Caco-2 (cell line): Measurements from ENCODE around the gene TDRD5. TPM values are rescaled to one million over a fixed set of nuclear protein-coding genes. Genes with fewer than 3 reads are reported as not detected.
"Not testable (repeated sequence)": the region's sequence is repeated elsewhere in the genome, so short reads cannot be mapped to it uniquely, and the experiment has no call there.

Source experiments
- BruUV-seq: library from RNA; stranded (reverse); fragments of 400-500 nt; replicated peaks from 2 replicates; lab custom pipeline; 2021; lab: Mats Ljungman, UMichigan
- CTCF ChIA-PET: fragments of 300-600 bp; sonication (Branson Sonifier 250); formaldehyde crosslinking; loops from one replicate; lab custom pipeline; 2022; ENCODE audit warnings: antibody characterized with exemption; lab: Charles Lee
- POLR2A ChIA-PET: fragments of 300-600 bp; sonication (Branson Sonifier 250); formaldehyde crosslinking; loops from one replicate; lab custom pipeline; 2022; ENCODE audit warnings: antibody characterized with exemption; lab: Charles Lee
- DNase-seq, 2 experiments: peaks; one replicate each; pipeline versions ENCODE4 v3.0.0 to v3.0.0-alpha.2; 2020 to 2022
- H3K27me3 ChIP-seq: replicated peaks from 2 replicates; pipeline ENCODE4 v1.6.0; 2011; ENCODE audit warnings: low read length; ENCODE audit not compliant: control insufficient read depth, insufficient read depth
- H3K36me3 ChIP-seq: 2 replicates; pipeline ENCODE4 v1.5.1; 2011; ENCODE audit warnings: low read length; ENCODE audit not compliant: control insufficient read depth, insufficient read depth
- H3K4me1 ChIP-seq: fragments of 250-450 bp; sonication (Bioruptor Pico); 2 replicates; pipeline ENCODE4 v1.5.1; 2020; ENCODE audit warnings: mild to moderate bottlenecking
- H3K4me3 ChIP-seq: 2 replicates; pipeline ENCODE4 v1.5.1; 2011; ENCODE audit warnings: low read depth, mild to moderate bottlenecking, control low read depth, low read length
- H3K9me3 ChIP-seq: fragments of 250-450 bp; sonication (Bioruptor Pico); 2 replicates; pipeline ENCODE4 v1.5.1; 2020; ENCODE audit warnings: mild to moderate bottlenecking, moderate library complexity
- H3K27ac Mint-ChIP-seq: one replicate; pipeline ENCODE4 v1.8.0; 2022; ENCODE audit warnings: mixed read lengths; ENCODE audit not compliant: unreplicated experiment
- H3K27me3 Mint-ChIP-seq: one replicate; pipeline ENCODE4 v1.8.0; 2022; ENCODE audit warnings: mixed read lengths; ENCODE audit not compliant: insufficient read depth, unreplicated experiment
- H3K36me3 Mint-ChIP-seq: one replicate; pipeline ENCODE4 v1.8.0; 2022; ENCODE audit warnings: mild to moderate bottlenecking, mixed read lengths; ENCODE audit not compliant: insufficient read depth, unreplicated experiment
- H3K4me1 Mint-ChIP-seq: one replicate; pipeline ENCODE4 v1.8.0; 2022; ENCODE audit warnings: low read depth, mixed read lengths; ENCODE audit not compliant: unreplicated experiment
- H3K4me3 Mint-ChIP-seq: one replicate; pipeline ENCODE4 v1.8.0; 2022; ENCODE audit warnings: mild to moderate bottlenecking, moderate library complexity, mixed read lengths; ENCODE audit not compliant: unreplicated experiment
- H3K9me3 Mint-ChIP-seq: one replicate; pipeline ENCODE4 v1.8.0; 2022; ENCODE audit warnings: mixed read lengths; ENCODE audit not compliant: unreplicated experiment
- intact Hi-C: fragments of 100-400 bp; cut with micrococcal nuclease; formaldehyde crosslinking; loops from one replicate; pipeline ENCODE4 v1.10.0; 2022; ENCODE audit not compliant: unreplicated experiment
- total RNA-seq: library from RNA; stranded (reverse); gene quantifications from 2 replicates; pipeline ENCODE4 v1.2.3, GENCODE V29; 2022
- TF ChIP-seq, protein P1 (sequence below), 2 experiments: fragments of 200-600 bp in 1 of 2; IDR thresholded peaks; 1 replicate in 1 of 2; 2 replicates in 1 of 2; pipeline versions ENCODE4 v1.5.1 to v1.8.0; 2011 to 2022; ENCODE audit warnings: antibody characterized with exemption in 1 of 2, control low read depth in 1 of 2, inconsistent platforms in 1 of 2, low read depth in 1 of 2, low read length in 1 of 2, mild to moderate bottlenecking in 1 of 2, moderate library complexity in 1 of 2; ENCODE audit not compliant: insufficient read depth in 1 of 2, severe bottlenecking in 1 of 2, unreplicated experiment in 1 of 2

The TDRD5 gene
- total RNA-seq, 1 experiment from 2014 or later = 0.52 TPM

DNA sequence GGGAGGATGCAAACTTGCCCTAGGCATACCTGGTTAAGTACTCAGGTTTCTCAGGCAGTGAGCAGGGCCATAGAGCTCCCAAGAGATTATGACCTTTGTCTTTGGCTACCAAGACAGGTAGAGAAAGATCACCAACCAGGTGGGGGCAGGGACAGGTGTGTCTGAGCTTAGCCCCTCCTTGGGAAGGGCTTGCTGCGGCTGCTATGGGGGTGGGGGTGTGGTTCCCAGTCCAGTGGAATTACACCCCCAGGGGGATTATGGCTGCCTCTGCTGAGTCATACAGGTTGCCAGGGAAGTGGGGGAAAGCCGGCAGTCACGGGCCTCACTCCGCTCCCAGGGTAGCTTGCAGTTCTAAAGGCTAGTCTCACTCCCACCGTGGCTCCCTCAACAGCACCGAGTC lies 86.2 kb downstream of the TDRD5 start:
- Histone ChIP-seq H3K36me3 (no peaks in the 10 kb centered on the region), H3K27me3 (no peaks in the 10 kb centered on the region), H3K4me1 (no peaks in the 10 kb centered on the region), H3K4me3 (no peak overlapping the region), H3K9me3 (no peaks in the 10 kb centered on the region; the same call in 1 of the 2 replicates)
- POLR2A ChIA-PET = no interaction called here
- TF ChIP-seq, protein P1, sequence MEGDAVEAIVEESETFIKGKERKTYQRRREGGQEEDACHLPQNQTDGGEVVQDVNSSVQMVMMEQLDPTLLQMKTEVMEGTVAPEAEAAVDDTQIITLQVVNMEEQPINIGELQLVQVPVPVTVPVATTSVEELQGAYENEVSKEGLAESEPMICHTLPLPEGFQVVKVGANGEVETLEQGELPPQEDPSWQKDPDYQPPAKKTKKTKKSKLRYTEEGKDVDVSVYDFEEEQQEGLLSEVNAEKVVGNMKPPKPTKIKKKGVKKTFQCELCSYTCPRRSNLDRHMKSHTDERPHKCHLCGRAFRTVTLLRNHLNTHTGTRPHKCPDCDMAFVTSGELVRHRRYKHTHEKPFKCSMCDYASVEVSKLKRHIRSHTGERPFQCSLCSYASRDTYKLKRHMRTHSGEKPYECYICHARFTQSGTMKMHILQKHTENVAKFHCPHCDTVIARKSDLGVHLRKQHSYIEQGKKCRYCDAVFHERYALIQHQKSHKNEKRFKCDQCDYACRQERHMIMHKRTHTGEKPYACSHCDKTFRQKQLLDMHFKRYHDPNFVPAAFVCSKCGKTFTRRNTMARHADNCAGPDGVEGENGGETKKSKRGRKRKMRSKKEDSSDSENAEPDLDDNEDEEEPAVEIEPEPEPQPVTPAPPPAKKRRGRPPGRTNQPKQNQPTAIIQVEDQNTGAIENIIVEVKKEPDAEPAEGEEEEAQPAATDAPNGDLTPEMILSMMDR (IDR thresholded peaks at IDR 0.05; ENCODE audit: insufficient read depth in 1 of 2, low read depth in 1 of 2, low read length in 1 of 2, severe bottlenecking in 1 of 2, unreplicated experiment in 1 of 2) = no peak
- no peak overlapping the region for H3K4me3 Mint-ChIP-seq
- no peak overlapping the region for H3K27ac Mint-ChIP-seq
- CTCF ChIA-PET = no interaction called here
- intact Hi-C loops = no loop called here
- DNase-seq = peak in 1 of 2 experiments; percentile 44
- H3K9me3 Mint-ChIP-seq = no peaks in the 10 kb centered on the region
- no peaks in the 10 kb centered on the region for H3K4me1 Mint-ChIP-seq
- no TSS peak for BruUV-seq
- no peaks in the 10 kb centered on the region for H3K36me3 Mint-ChIP-seq
- H3K27me3 Mint-ChIP-seq = peaks cover 6% of the 10 kb centered on the region

DNA sequence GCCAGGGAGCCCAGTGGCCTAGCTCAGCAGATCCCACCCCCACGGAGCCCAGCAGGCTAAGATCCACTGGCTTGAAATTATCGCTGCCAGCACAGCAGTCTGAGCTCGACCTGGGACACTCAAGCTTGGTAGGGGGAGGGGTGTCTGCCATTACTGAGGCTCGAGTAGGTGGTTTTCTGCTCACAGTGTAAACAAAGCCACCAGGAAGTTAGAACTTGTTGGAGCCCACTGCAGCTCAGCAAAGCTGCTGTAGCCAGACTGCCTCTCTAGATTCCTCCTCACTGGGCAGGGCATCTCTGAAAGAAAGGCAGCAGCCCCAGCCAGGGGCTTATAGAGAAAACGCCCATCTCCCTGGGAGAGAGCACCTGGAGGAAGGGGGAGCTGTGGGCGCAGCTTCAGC lies 102.9 kb downstream of the TDRD5 start:
- H3K4me1 Mint-ChIP-seq, H3K4me3 Mint-ChIP-seq, H3K9me3 ChIP-seq, POLR2A ChIA-PET, DNase-seq, H3K4me1 ChIP-seq, H3K36me3 Mint-ChIP-seq, H3K27ac Mint-ChIP-seq, H3K4me3 ChIP-seq, H3K27me3 ChIP-seq, BruUV-seq, H3K36me3 ChIP-seq, intact Hi-C loops: not testable (repeated sequence)
- Mint-ChIP-seq H3K9me3 (peaks cover 18% of the 10 kb centered on the region), H3K27me3 (peaks cover 27% of the 10 kb centered on the region)
- CTCF ChIA-PET = interaction anchor here (0.6 kb wide), 1 partner anchor 12 kb away, joined by 3 read pairs; no protein-coding TSS in a partner anchor

DNA sequence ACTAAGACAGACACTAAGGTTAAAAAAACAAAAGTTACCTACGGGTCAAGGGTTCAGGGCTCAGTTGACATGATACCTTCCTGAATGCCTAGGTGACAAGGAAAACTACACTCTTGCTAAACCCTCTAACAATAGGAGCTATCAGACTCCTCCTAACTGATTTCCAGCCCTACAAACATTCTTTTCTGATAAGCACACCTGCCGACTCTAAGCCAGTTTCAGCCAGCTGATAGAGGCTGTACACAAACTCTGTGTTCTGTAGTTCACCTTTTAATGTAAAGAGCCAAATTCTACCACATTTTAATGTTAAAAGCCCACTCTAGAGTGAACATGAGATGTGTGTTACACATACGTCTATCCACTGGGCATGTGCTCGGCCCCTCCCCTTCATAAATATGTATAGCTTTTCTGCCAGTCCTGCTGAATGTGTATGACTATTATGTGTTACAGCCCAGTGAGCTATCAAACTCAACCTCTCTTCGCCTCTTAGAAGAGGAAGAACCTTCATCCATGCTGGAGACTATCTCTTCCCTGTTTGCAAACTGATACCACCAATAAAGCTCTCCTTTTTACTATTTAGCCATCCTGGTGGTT lies 111.4 kb downstream of the TDRD5 start:
- TF ChIP-seq, protein P1 (IDR thresholded peaks at IDR 0.05; ENCODE audit: insufficient read depth in 1 of 2, low read depth in 1 of 2, low read length in 1 of 2, severe bottlenecking in 1 of 2, unreplicated experiment in 1 of 2) = no peak
- POLR2A ChIA-PET = no interaction called here
- H3K27me3 Mint-ChIP-seq = peaks cover 13% of the 10 kb centered on the region
- DNase-seq = peak in 1 of 2 experiments; percentile 62
- H3K27ac Mint-ChIP-seq = no peak overlapping the region
- H3K4me3 ChIP-seq = no peak overlapping the region
- no peaks in the 10 kb centered on the region for H3K36me3 ChIP-seq
- H3K9me3 ChIP-seq = peaks cover 3% of the 10 kb centered on the region; the same call in 1 of the 2 replicates
- no peak overlapping the region for H3K4me3 Mint-ChIP-seq
- peaks cover 8% of the 10 kb centered on the region for H3K4me1 ChIP-seq
- H3K9me3 Mint-ChIP-seq = no peaks in the 10 kb centered on the region
- H3K4me1 Mint-ChIP-seq = peaks cover 8% of the 10 kb centered on the region
- intact Hi-C loops = no loop called here
- no peaks in the 10 kb centered on the region for H3K27me3 ChIP-seq
- no peaks in the 10 kb centered on the region for H3K36me3 Mint-ChIP-seq
- CTCF ChIA-PET = interaction anchor here (0.7 to 2.2 kb wide), 6 partner anchors 103 to 112 kb away, joined by 3 to 41 read pairs (median 4); no protein-coding TSS in a partner anchor
- no TSS peak for BruUV-seq
